Pons (tissue), 1 donor: ENCODE results near the gene LRCH1.
A peak's percentile ranks its signal among the peaks of the same experiment; 100 is the strongest.

Source experiments
- DNase-seq: peaks from one replicate; pipeline ENCODE4 v3.0.0-alpha.2; 2016; ENCODE audit warnings: low spot score

LRCH1 gene

GRCh38 chr13:46562581-46562980, 9.6 kb downstream of the LRCH1 start:
- DNase-seq, result no peak

GRCh38 chr13:46565808-46566750, 13.1 kb downstream of the LRCH1 start:
- peak; percentile 59 for DNase-seq

- DNase-seq, result no peak
Measured at GRCh38 chr13:46567671-46568070, 14.7 kb downstream of the LRCH1 start.

- DNase-seq, result no peak
Measured at GRCh38 chr13:46569456-46569855, 16.5 kb downstream of the LRCH1 start.

GRCh38 chr13:46570273-46570672, 17.3 kb downstream of the LRCH1 start:
- DNase-seq, result no peak

GRCh38 chr13:46571189-46571908, 18.4 kb downstream of the LRCH1 start:
- DNase-seq, result no peak

GRCh38 chr13:46571909-46572595, 19.1 kb downstream of the LRCH1 start:
- DNase-seq, result no peak

GRCh38 chr13:46572752-46573431, 19.9 kb downstream of the LRCH1 start:
- DNase-seq, result no peak

GRCh38 chr13:46575301-46575771, 22.4 kb downstream of the LRCH1 start:
- no peak for DNase-seq

- DNase-seq, result no peak
Measured at GRCh38 chr13:46575818-46576221, 22.9 kb downstream of the LRCH1 start.

GRCh38 chr13:46576762-46577161, 23.8 kb downstream of the LRCH1 start:
- DNase-seq, result no peak

GRCh38 chr13:46577696-46578589, 25.0 kb downstream of the LRCH1 start:
- DNase-seq, result peak; percentile 77

GRCh38 chr13:46578590-46578975, 25.6 kb downstream of the LRCH1 start:
- no peak for DNase-seq

GRCh38 chr13:46580362-46580839, 27.4 kb downstream of the LRCH1 start:
- no peak for DNase-seq

GRCh38 chr13:46582190-46582589, 29.2 kb downstream of the LRCH1 start:
- DNase-seq, result no peak

GRCh38 chr13:46586751-46587514, 34.0 kb downstream of the LRCH1 start:
- DNase-seq, result no peak

GRCh38 chr13:46587807-46588418, 34.9 kb downstream of the LRCH1 start:
- no peak for DNase-seq

GRCh38 chr13:46592385-46592784, 39.4 kb downstream of the LRCH1 start:
- no peak for DNase-seq

- no peak for DNase-seq
Measured at GRCh38 chr13:46593398-46593797, 40.4 kb downstream of the LRCH1 start.
